Ovary (tissue), 9 donors: ENCODE measurements around the gene NR2F2. TPM values are rescaled to one million over a fixed set of nuclear protein-coding genes. Genes with fewer than 3 reads are reported as not detected.

ENCODE experiments used
- DNase-seq, 5 donors: peaks; one replicate each; pipeline ENCODE4 v3.0.0-alpha.2; 2019 to 2020
- H3K27ac ChIP-seq, 2 donors: fragments of 200-600 bp; one replicate each; pipeline versions ENCODE4 v1.5.1 to v1.8.0; 2019 to 2022
- H3K27me3 ChIP-seq: fragments of 200-600 bp; one replicate; pipeline ENCODE4 v1.8.0; 2022
- H3K36me3 ChIP-seq: fragments of 200-600 bp; sonication (generic); one replicate; pipeline ENCODE4 v1.5.1; 2019
- H3K4me1 ChIP-seq: one replicate; pipeline ENCODE4 v1.8.1; 2013; ENCODE audit warnings: mild to moderate bottlenecking, moderate library complexity; ENCODE audit not compliant: insufficient read depth
- H3K4me3 ChIP-seq: fragments of 200-600 bp; sonication (generic); one replicate; pipeline ENCODE4 v1.5.1; 2017
- H3K9me3 ChIP-seq, 2 donors: fragments of 200-600 bp in 1 of 2; sonication (generic) in 1 of 2; one replicate each; pipeline versions ENCODE4 v1.5.1 to v1.8.1; 2013 to 2019; ENCODE audit warnings: mild to moderate bottlenecking in 1 of 2, moderate library complexity in 1 of 2
- EP300 ChIP-seq: sonication (generic); formaldehyde crosslinking; IDR thresholded peaks from one replicate; pipeline ENCODE4 v1.6.1; 2017; ENCODE audit warnings: antibody characterized with exemption
- POLR2A ChIP-seq: fragments of 450-650 bp; IDR thresholded peaks from one replicate; pipeline ENCODE4 v1.6.1; 2017; ENCODE audit warnings: antibody characterized with exemption, mild to moderate bottlenecking, moderate library complexity
- WGBS, 3 donors: extraction: QIAGEN DNeasy Blood & Tissue Kit in 1 of 3; methylation state at CpG; one replicate each; pipeline versions ENCODE4 v1.1.5 to v1.1.7; 2013 to 2017; 5-methylcytosine and 5-hydroxymethylcytosine counted together
- intact Hi-C, 4 donors: fragments of 100-400 bp; cut with DNase I; formaldehyde crosslinking; loops; one replicate each; pipeline versions ENCODE4 v1.11.0 to v1.15.1; 2022 to 2023
- polyA plus RNA-seq, 2 donors: library from polyadenylated mRNA; stranded (reverse); fragments of 200-250 nt in 1 of 2; fragments of 350-450 nt in 1 of 2; fragmentation: Illumina TruSeq in 1 of 2; extraction: RNeasy Lipid Tissue Mini Kit (QIAGEN cat#74804) in 1 of 2; gene quantifications; one replicate each; pipeline ENCODE4 v1.2.3, GENCODE V29; 2013 to 2014
- total RNA-seq, 7 donors: library from RNA; depleted of rRNA in 2 of 7; stranded (reverse); fragments of >200 nt in 2 of 7; fragmentation: NEBNext Ultra II Directional in 3 of 7; extraction: Animal tissue kit (Norgen Biotek cat#: 25700) in 3 of 7; gene quantifications; one replicate each; pipeline versions ENCODE4 v1.1.0 to v1.2.4, GENCODE V29; 2016 to 2023
- TF ChIP-seq, protein P1 (sequence below), 3 donors: fragments of 450-650 bp in 2 of 3; fragments of 200-600 bp in 1 of 3; IDR thresholded peaks; one replicate each; pipeline versions ENCODE4 v1.5.1 to v1.8.0; 2016 to 2022; ENCODE audit warnings: antibody characterized with exemption in 3 of 3, mild to moderate bottlenecking in 1 of 3
- donor health status: DM: no; HTN: no; CAD: no; lungs with moderate emphysema.
- donor health status: DM: no; HTN: no; CAD: no.
- donor health status: Bipolar disorder and iron deficiency.
- donor health status: DM: yes; HTN: yes; CAD: no.
- donor health status: DM: no; HTN: no; CAD: no.
- donor health status: DM: yes; HTN: yes; CAD: no.

NR2F2 gene
- total and polyA plus RNA-seq, 9 donors, result 68.6 to 424 (median 343) TPM

DNA sequence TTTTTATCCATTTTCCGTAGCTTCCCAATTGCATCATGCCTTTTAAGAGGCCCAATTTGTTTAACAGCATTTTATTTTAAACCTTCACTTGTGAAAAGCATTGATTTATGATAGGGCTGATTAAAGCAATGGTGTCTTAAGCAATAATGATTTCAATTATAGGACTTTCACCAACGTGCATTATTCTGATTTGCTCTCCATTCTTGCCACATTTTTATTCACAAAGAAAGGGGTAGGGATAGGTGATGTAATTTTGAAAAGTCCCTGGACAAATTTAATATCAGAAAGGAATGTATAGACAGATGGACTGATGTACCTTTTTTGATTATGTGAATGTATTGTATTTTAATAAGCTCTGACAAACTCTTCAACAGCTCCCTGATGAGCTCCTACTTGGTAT is 37.9 kb upstream of the NR2F2 start:
- H3K36me3 ChIP-seq, result no peaks in the 10 kb centered on the region
- H3K27ac ChIP-seq, result no peak overlapping the region
- no peak for TF ChIP-seq POLR2A
- TF ChIP-seq EP300, result no peak
- TF ChIP-seq, protein P1, sequence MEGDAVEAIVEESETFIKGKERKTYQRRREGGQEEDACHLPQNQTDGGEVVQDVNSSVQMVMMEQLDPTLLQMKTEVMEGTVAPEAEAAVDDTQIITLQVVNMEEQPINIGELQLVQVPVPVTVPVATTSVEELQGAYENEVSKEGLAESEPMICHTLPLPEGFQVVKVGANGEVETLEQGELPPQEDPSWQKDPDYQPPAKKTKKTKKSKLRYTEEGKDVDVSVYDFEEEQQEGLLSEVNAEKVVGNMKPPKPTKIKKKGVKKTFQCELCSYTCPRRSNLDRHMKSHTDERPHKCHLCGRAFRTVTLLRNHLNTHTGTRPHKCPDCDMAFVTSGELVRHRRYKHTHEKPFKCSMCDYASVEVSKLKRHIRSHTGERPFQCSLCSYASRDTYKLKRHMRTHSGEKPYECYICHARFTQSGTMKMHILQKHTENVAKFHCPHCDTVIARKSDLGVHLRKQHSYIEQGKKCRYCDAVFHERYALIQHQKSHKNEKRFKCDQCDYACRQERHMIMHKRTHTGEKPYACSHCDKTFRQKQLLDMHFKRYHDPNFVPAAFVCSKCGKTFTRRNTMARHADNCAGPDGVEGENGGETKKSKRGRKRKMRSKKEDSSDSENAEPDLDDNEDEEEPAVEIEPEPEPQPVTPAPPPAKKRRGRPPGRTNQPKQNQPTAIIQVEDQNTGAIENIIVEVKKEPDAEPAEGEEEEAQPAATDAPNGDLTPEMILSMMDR (IDR thresholded peaks at IDR 0.05), result no peak
- no peaks in the 10 kb centered on the region for H3K27me3 ChIP-seq
- WGBS, 3 donors, result 82 to 91% (median 82%) methylated on average over 2 of the region's 2 CpGs
- no peaks in the 10 kb centered on the region for H3K9me3 ChIP-seq
- H3K4me1 ChIP-seq, result no peaks in the 10 kb centered on the region
- H3K4me3 ChIP-seq, result no peak overlapping the region
- intact Hi-C loops, result no loop called here
- no peak for DNase-seq

DNA sequence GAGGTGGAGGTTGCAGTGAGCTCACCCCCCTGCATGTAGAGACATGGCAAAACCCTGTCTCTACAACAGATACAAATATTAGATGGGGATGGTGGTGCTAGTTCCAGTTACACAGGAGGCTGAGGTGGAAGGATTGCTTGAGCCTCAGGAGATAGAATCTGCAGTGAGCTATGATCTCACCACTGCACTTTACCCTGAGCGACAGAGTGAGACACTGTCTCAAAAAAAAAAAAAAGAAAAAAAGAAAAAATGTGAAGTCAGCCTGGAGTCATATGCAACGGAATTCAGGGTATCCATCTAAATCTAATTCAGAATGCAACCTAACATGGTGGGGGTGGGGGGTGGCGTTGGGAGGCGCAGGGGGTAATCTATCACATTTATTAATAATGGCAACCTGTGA is 37.1 kb upstream of the NR2F2 start:
- intact Hi-C loops, result no loop called here
- TF ChIP-seq, protein P1 (IDR thresholded peaks at IDR 0.05), result no peak
- TF ChIP-seq POLR2A (no peak), EP300 (no peak)
- 67 to 95% (median 92%) methylated on average over 4 of the region's 4 CpGs for WGBS, 3 donors

DNA sequence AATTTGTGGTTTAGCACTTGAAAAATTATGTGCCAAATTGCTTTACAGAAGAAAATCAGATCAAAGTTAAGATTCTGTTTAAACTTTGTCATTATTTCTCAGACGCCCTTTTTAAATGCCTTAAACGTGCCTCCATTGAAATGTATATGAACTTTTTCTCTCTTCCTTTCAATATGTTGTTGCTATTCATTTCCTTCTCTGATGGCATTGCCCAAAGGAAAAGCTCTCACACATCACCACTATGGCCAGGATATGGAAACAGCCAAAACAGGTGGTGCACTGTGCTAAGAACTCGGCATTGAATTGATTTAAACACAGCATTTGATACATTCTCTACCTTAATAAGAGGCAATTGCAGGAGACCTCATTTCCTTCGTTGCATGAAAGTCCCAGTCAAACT is 35.7 kb upstream of the NR2F2 start:
- TF ChIP-seq, protein P1 (IDR thresholded peaks at IDR 0.05), result no peak
- no peak for TF ChIP-seq POLR2A
- Histone ChIP-seq H3K27ac (no peak overlapping the region), H3K36me3 (no peaks in the 10 kb centered on the region), H3K27me3 (no peaks in the 10 kb centered on the region), H3K9me3 (no peaks in the 10 kb centered on the region), H3K4me3 (no peak overlapping the region), H3K4me1 (no peaks in the 10 kb centered on the region)
- no peak for DNase-seq
- intact Hi-C loops, result no loop called here
- WGBS, 3 donors, result 91 to 94% (median 94%) methylated on average over 4 of the region's 4 CpGs

More for the DNA sequence above, 37.1 kb upstream of the NR2F2 start:
- no peaks in the 10 kb centered on the region for H3K4me1 ChIP-seq
- H3K9me3 ChIP-seq, result no peaks in the 10 kb centered on the region
- H3K27ac ChIP-seq, result no peak overlapping the region
- no peak for DNase-seq
- no peaks in the 10 kb centered on the region for H3K27me3 ChIP-seq
- H3K4me3 ChIP-seq, result no peak overlapping the region
- H3K36me3 ChIP-seq, result no peaks in the 10 kb centered on the region

DNA sequence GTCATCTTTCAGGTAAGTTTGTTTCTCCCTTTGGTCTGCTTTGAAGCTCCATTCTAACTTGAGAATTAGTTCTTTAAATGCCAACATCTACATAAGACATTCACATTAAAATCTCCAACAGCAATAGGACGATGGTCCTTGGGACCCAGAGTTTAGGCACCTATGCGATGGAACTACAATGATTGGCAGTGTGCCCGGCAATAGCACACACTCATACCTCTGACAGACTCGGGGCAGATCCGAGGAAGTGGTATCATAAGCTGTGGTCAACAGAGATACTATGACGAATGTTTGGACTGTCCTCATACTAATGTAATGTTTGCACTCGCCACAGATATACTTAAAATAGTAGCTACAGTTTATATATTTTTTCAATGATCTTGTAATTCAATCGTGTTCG is 34.2 kb upstream of the NR2F2 start:
- TF ChIP-seq EP300 (no peak), POLR2A (no peak)
- TF ChIP-seq, protein P1 (IDR thresholded peaks at IDR 0.05), result no peak
- Histone ChIP-seq H3K9me3 (no peaks in the 10 kb centered on the region), H3K36me3 (no peaks in the 10 kb centered on the region), H3K4me1 (peaks cover 5% of the 10 kb centered on the region), H3K4me3 (no peak overlapping the region), H3K27me3 (no peaks in the 10 kb centered on the region), H3K27ac (no peak overlapping the region)
- intact Hi-C loops, result no loop called here
- WGBS, 3 donors, result 87 to 90% (median 89%) methylated on average over 9 of the region's 9 CpGs
- no peak for DNase-seq

DNA sequence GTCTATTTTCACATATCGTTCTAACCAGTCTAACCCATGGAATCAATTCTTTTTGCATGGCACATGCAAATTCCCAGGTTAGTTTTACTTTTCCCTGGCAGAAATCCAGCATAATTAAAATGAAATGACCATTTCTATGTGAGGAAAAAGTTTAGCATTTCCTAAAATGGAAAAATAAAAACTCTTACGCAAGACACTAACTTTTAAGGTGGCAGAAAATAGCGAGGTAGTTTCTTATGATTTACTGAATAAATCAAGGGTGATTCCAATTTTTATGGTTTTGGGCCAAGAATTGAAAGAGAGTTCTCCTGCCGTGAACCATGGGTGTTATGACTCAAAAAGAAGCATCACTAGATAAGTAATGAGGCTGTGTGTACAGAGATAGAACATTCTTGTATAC is 32.7 kb upstream of the NR2F2 start:
- no peaks in the 10 kb centered on the region for H3K27me3 ChIP-seq
- no peak for DNase-seq
- WGBS, 3 donors, result 92 to 95% (median 94%) methylated on average over 4 of the region's 4 CpGs
- intact Hi-C loops, result no loop called here
- no peak overlapping the region for H3K27ac ChIP-seq
- H3K4me3 ChIP-seq, result no peak overlapping the region
- H3K9me3 ChIP-seq, result no peaks in the 10 kb centered on the region
- H3K4me1 ChIP-seq, result peaks cover 5% of the 10 kb centered on the region
- H3K36me3 ChIP-seq, result no peaks in the 10 kb centered on the region
- TF ChIP-seq, protein P1 (IDR thresholded peaks at IDR 0.05), result no peak
- TF ChIP-seq POLR2A, result no peak
- no peak for TF ChIP-seq EP300
